ENCODE results near the gene CDH12. TPM values are rescaled to one million over a fixed set of nuclear protein-coding genes. Genes with fewer than 3 reads are reported as not detected.

Gene CDH12
- total and polyA plus RNA-seq, 4 donors, result 0.02 to 3.7 (median 0.31) TPM; not detected in 1

DNA sequence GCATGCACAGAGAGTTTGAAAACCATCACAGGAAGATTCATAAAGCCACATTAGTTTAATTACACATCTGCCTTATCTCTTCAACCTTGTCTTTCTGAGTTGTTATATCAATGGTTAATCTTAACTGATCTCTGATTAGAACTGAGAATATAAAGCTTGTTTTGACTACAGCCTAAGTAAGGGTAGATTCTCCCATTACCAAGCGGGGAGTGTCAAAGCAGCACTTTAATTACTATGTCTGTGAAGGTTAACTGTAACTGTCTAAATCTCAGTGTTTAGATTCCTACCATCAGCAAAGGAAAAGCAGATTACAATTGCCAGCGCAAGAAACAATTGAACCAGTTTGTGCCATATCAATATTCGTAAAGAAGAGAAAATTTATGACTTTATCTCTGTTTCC is 348.7 kb downstream of the CDH12 start:
- Histone ChIP-seq H3K9me3 (ENCODE audit: control insufficient read depth in 4 of 4, insufficient read depth in 3 of 4, low read length in 3 of 4) (peaks cover 0 to 3% (median 0%) of the 10 kb centered on the region in 4 donors), H3K27ac (ENCODE audit: low read depth in 1 of 2, low read length in 1 of 2) (no peak overlapping the region), H3K4me1 (ENCODE audit: control insufficient read depth in 5 of 5, insufficient read depth in 5 of 5, low read length in 5 of 5) (no peaks in the 10 kb centered on the region), H3K9ac (ENCODE audit: insufficient read depth in 1 of 2, low read length in 2 of 2) (no peak overlapping the region), H3K4me3 (no peak overlapping the region), H3K27me3 (ENCODE audit: control insufficient read depth in 3 of 3, insufficient read depth in 3 of 3, low read length in 2 of 3) (no peaks in the 10 kb centered on the region), H3K36me3 (ENCODE audit: control insufficient read depth in 4 of 4, insufficient read depth in 4 of 4, low read length in 4 of 4) (no peaks in the 10 kb centered on the region)
- 81 to 85% methylated on average over 3 of the region's 3 CpGs for WGBS, 2 donors
- TF ChIP-seq, protein P1, sequence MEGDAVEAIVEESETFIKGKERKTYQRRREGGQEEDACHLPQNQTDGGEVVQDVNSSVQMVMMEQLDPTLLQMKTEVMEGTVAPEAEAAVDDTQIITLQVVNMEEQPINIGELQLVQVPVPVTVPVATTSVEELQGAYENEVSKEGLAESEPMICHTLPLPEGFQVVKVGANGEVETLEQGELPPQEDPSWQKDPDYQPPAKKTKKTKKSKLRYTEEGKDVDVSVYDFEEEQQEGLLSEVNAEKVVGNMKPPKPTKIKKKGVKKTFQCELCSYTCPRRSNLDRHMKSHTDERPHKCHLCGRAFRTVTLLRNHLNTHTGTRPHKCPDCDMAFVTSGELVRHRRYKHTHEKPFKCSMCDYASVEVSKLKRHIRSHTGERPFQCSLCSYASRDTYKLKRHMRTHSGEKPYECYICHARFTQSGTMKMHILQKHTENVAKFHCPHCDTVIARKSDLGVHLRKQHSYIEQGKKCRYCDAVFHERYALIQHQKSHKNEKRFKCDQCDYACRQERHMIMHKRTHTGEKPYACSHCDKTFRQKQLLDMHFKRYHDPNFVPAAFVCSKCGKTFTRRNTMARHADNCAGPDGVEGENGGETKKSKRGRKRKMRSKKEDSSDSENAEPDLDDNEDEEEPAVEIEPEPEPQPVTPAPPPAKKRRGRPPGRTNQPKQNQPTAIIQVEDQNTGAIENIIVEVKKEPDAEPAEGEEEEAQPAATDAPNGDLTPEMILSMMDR (IDR thresholded peaks at IDR 0.05; ENCODE audit: control extremely low read depth, extremely low read depth), result no peak
- ATAC-seq (ENCODE audit: insufficient read depth, low FRiP score), result no peak
- no peak for DNase-seq

DNA sequence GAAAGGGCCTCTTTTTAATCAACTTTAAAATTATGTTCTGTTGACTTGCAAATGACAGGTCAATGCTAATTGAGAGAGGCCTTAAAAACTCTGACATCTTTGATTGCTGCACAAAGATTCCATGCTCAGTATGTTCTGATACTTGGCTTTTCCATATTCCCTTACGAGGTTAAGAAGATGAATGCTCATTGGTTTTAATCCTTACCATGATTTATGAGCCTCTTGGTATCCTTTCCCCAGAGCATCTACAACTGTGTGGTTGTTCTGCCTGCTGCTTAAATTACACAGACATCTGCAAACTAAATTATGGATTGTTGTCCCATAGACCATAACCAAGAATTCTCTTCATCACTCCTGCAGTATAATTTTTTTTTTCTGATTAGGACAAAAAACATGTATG is 352.6 kb downstream of the CDH12 start:
- DNase-seq (no peak), ATAC-seq (ENCODE audit: insufficient read depth, low FRiP score) (no peak)
- H3K27me3 ChIP-seq (ENCODE audit: control insufficient read depth in 3 of 3, insufficient read depth in 3 of 3, low read length in 2 of 3), result no peaks in the 10 kb centered on the region
- no peak overlapping the region for H3K9ac ChIP-seq (ENCODE audit: insufficient read depth in 1 of 2, low read length in 2 of 2)
- no peak overlapping the region for H3K4me3 ChIP-seq
- TF ChIP-seq, protein P1 (IDR thresholded peaks at IDR 0.05; ENCODE audit: control extremely low read depth, extremely low read depth), result no peak
- H3K9me3 ChIP-seq (ENCODE audit: control insufficient read depth in 4 of 4, insufficient read depth in 3 of 4, low read length in 3 of 4), result peaks cover 0 to 3% (median 0%) of the 10 kb centered on the region in 4 donors
- no peaks in the 10 kb centered on the region for H3K36me3 ChIP-seq (ENCODE audit: control insufficient read depth in 4 of 4, insufficient read depth in 4 of 4, low read length in 4 of 4)
- no peak overlapping the region for H3K27ac ChIP-seq (ENCODE audit: low read depth in 1 of 2, low read length in 1 of 2)
- H3K4me1 ChIP-seq (ENCODE audit: control insufficient read depth in 5 of 5, insufficient read depth in 5 of 5, low read length in 5 of 5), result no peaks in the 10 kb centered on the region
- WGBS, 2 donors, result 81 to 82% methylated on average over 1 of the region's 1 CpG

DNA sequence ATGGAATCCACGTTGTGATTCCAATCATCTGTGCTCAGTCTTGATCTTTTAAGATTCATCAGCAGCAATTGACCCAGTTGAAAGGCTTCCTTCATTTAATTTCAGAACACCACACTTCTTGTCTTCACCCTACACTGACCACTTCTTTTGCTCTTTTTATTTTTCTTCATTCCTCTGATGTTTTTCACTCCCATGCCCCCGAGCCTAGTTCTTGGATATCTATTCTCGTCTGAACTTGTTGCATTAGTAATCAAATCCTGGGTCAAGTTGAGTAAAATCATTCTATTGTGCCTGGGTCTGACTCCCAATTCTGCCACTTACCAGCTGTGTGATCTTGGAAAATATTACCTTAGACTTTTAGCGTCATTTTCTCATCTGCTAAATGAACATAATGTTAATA is 356.5 kb downstream of the CDH12 start:
- WGBS, 2 donors, result 58 to 61% methylated on average over 4 of the region's 4 CpGs

More for the DNA sequence above, 356.5 kb downstream of the CDH12 start:
- H3K9ac ChIP-seq (ENCODE audit: insufficient read depth in 1 of 2, low read length in 2 of 2), result no peak overlapping the region
- H3K27me3 ChIP-seq (ENCODE audit: control insufficient read depth in 3 of 3, insufficient read depth in 3 of 3, low read length in 2 of 3), result no peaks in the 10 kb centered on the region
- peaks cover 0 to 3% (median 0%) of the 10 kb centered on the region in 4 donors for H3K9me3 ChIP-seq (ENCODE audit: control insufficient read depth in 4 of 4, insufficient read depth in 3 of 4, low read length in 3 of 4)
- H3K36me3 ChIP-seq (ENCODE audit: control insufficient read depth in 4 of 4, insufficient read depth in 4 of 4, low read length in 4 of 4), result no peaks in the 10 kb centered on the region
- no peak for ATAC-seq (ENCODE audit: insufficient read depth, low FRiP score)
- H3K4me3 ChIP-seq, result no peak overlapping the region
- TF ChIP-seq, protein P1 (IDR thresholded peaks at IDR 0.05; ENCODE audit: control extremely low read depth, extremely low read depth), result no peak
- no peak for DNase-seq
- no peak overlapping the region for H3K27ac ChIP-seq (ENCODE audit: low read depth in 1 of 2, low read length in 1 of 2)
- H3K4me1 ChIP-seq (ENCODE audit: control insufficient read depth in 5 of 5, insufficient read depth in 5 of 5, low read length in 5 of 5), result no peaks in the 10 kb centered on the region

All from lung (tissue), 12 donors.